HFFc6 (cell line): ENCODE measurements around the gene NDUFAF8. TPM values are rescaled to one million over a fixed set of nuclear protein-coding genes. Genes with fewer than 3 reads are reported as not detected.
A peak's percentile ranks its signal among the peaks of the same experiment; 100 is the strongest.

Experiments used
- DNase-seq: peaks from one replicate; pipeline ENCODE4 v3.0.0-alpha.2; 2018
- H3K27ac Mint-ChIP-seq: 2 replicates; pipeline ENCODE4 v1.8.0; 2020; ENCODE audit warnings: mild to moderate bottlenecking, mixed read lengths
- H3K27me3 Mint-ChIP-seq: 2 replicates; pipeline ENCODE4 v1.8.0; 2021; ENCODE audit warnings: mild to moderate bottlenecking, moderate library complexity, mixed read lengths; ENCODE audit not compliant: insufficient read depth
- H3K36me3 Mint-ChIP-seq: 2 replicates; pipeline ENCODE4 v1.8.0; 2021; ENCODE audit warnings: low read depth, mixed read lengths
- H3K4me1 Mint-ChIP-seq: 2 replicates; pipeline ENCODE4 v1.8.0; 2020; ENCODE audit warnings: low read depth, mixed read lengths
- H3K4me3 Mint-ChIP-seq: 2 replicates; pipeline ENCODE4 v1.8.0; 2020; ENCODE audit warnings: mild to moderate bottlenecking, moderate library complexity, mixed read lengths
- H3K9me3 Mint-ChIP-seq: 2 replicates; pipeline ENCODE4 v1.8.0; 2020; ENCODE audit warnings: mild to moderate bottlenecking, mixed read lengths
- total RNA-seq, 6 experiments: library from RNA; stranded (reverse); fragmentation: NEBNext Ultra II Directional; extraction: Animal tissue kit (Norgen Biotek cat#: 25700); gene quantifications; 2 replicates in 1 of 6; 3 replicates in 5 of 6; pipeline ENCODE4 v1.2.3, GENCODE V29; 2021
- TF ChIP-seq, protein P1 (sequence below): fragments of 200-600 bp; sonication (generic); IDR thresholded peaks from 2 replicates; pipeline ENCODE4 v1.5.0; 2021; ENCODE audit warnings: antibody characterized with exemption, mild to moderate bottlenecking

The NDUFAF8 gene
- total RNA-seq, 6 experiments from 2014 or later: 67.0 to 103 (median 87.9) TPM

- Mint-ChIP-seq H3K9me3 (no peaks in the 10 kb centered on the region), H3K27ac (no peak overlapping the region)
These were observed 48.8 kb downstream of the NDUFAF8 start for GRCh38 chr17:81287741-81288430.

GRCh38 chr17:81288715-81289114 lies 49.6 kb downstream of the NDUFAF8 start:
- H3K4me1 Mint-ChIP-seq: peaks cover 15% of the 10 kb centered on the region
- no peak overlapping the region for H3K27ac Mint-ChIP-seq
- H3K36me3 Mint-ChIP-seq: peaks cover 5% of the 10 kb centered on the region; the same call in 1 of the 2 replicates
- H3K9me3 Mint-ChIP-seq: no peaks in the 10 kb centered on the region
- no peak overlapping the region for H3K4me3 Mint-ChIP-seq
- no peaks in the 10 kb centered on the region; the same call in 1 of the 2 replicates for H3K27me3 Mint-ChIP-seq
- TF ChIP-seq, protein P1, sequence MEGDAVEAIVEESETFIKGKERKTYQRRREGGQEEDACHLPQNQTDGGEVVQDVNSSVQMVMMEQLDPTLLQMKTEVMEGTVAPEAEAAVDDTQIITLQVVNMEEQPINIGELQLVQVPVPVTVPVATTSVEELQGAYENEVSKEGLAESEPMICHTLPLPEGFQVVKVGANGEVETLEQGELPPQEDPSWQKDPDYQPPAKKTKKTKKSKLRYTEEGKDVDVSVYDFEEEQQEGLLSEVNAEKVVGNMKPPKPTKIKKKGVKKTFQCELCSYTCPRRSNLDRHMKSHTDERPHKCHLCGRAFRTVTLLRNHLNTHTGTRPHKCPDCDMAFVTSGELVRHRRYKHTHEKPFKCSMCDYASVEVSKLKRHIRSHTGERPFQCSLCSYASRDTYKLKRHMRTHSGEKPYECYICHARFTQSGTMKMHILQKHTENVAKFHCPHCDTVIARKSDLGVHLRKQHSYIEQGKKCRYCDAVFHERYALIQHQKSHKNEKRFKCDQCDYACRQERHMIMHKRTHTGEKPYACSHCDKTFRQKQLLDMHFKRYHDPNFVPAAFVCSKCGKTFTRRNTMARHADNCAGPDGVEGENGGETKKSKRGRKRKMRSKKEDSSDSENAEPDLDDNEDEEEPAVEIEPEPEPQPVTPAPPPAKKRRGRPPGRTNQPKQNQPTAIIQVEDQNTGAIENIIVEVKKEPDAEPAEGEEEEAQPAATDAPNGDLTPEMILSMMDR: no peak
- no peak for DNase-seq

More at GRCh38 chr17:81287741-81288430, 48.8 kb downstream of the NDUFAF8 start:
- Mint-ChIP-seq H3K4me1 (peaks cover 7% of the 10 kb centered on the region), H3K4me3 (no peak overlapping the region), H3K27me3 (no peaks in the 10 kb centered on the region; the same call in 1 of the 2 replicates), H3K36me3 (peaks cover 5% of the 10 kb centered on the region; the same call in 1 of the 2 replicates)
- TF ChIP-seq, protein P1: no peak
- no peak for DNase-seq

DNA sequence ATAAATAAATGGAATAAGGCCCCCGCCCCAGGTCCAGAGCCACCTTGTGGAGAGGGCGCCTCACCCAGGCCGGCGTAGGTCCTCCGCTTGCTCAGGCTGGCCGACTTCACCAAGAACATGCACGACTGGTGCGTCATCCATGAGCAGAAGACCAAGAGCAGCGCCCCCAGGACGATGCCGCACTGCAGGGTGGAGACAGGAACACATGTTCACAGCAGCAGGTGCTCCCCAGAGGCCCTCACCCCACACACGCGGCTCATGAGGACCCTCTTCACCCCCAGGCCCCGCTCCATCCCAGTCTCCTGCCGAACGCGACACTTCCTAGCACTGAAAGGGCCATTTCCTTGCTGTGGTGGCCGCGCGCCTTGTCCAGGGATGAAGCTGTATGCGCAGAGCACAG lies 50.5 kb downstream of the NDUFAF8 start:
- H3K27ac Mint-ChIP-seq: no peak overlapping the region
- no peak overlapping the region for H3K4me3 Mint-ChIP-seq

DNA sequence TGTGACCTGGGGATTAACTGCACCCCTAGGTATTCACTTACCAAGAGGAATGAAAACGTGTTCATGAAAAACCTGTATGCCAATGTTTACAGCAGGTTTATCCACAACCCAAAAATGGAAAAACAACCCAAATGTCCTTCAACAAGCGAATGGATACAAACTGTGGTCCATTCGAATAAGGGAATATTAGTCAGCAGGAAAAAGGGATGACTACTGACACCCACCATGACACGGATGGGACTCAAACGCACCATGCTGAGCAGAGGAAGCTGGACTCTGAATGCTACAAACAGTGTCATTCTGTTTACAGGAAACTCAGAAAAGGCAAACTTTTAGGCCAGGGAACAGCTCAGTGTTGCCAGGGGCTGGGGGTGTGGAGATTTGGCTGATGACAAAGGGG lies 51.1 kb downstream of the NDUFAF8 start:
- TF ChIP-seq, protein P1: no peak
- no peak for DNase-seq
- H3K36me3 Mint-ChIP-seq: peaks cover 5% of the 10 kb centered on the region
- no peaks in the 10 kb centered on the region for H3K9me3 Mint-ChIP-seq
- no peaks in the 10 kb centered on the region; the same call in 1 of the 2 replicates for H3K27me3 Mint-ChIP-seq
- no peak overlapping the region for H3K4me3 Mint-ChIP-seq
- H3K27ac Mint-ChIP-seq: no peak overlapping the region
- peaks cover 21% of the 10 kb centered on the region for H3K4me1 Mint-ChIP-seq

More for the DNA sequence above, 50.5 kb downstream of the NDUFAF8 start:
- peaks cover 24% of the 10 kb centered on the region for H3K4me1 Mint-ChIP-seq
- DNase-seq: no peak
- H3K36me3 Mint-ChIP-seq: peaks cover 5% of the 10 kb centered on the region
- H3K27me3 Mint-ChIP-seq: no peaks in the 10 kb centered on the region; the same call in 1 of the 2 replicates
- no peaks in the 10 kb centered on the region for H3K9me3 Mint-ChIP-seq
- TF ChIP-seq, protein P1: peak; percentile 35; the same call in 1 of the 2 replicates

Other genes starting within 250 kb of the NDUFAF8 start
- 10 to 100 TPM; 27.6 to 38.5 (median 31.5) TPM for gene CHMP6, start 247.5 kb upstream of the NDUFAF8 start, total RNA-seq
- 10 to 100 TPM; 30.8 to 47.4 (median 35.9) TPM for gene BAIAP2, start 204.2 kb upstream of the NDUFAF8 start, total RNA-seq
- not detected for gene PVALEF, start 73.8 kb upstream of the NDUFAF8 start, total RNA-seq
- under 1 TPM; 0.15 to 0.59 (median 0.38) TPM for gene AATK, start 73.1 kb upstream of the NDUFAF8 start, total RNA-seq
- 10 to 100 TPM in 4 of 6 experiments, 1 to 10 TPM in 2; 8.3 to 13.2 (median 10.7) TPM for gene CEP131, start 16.4 kb upstream of the NDUFAF8 start, total RNA-seq
- gene TEPSIN, start 263 bp upstream of the NDUFAF8 start, total RNA-seq: 10 to 100 TPM; 16.2 to 22.5 (median 19.0) TPM
- 10 to 100 TPM; 71.2 to 88.3 (median 72.2) TPM for gene SLC38A10, start 56.0 kb downstream of the NDUFAF8 start, total RNA-seq
- gene BAHCC1, start 156.1 kb downstream of the NDUFAF8 start, total RNA-seq: 1 to 10 TPM; 7.3 to 9.7 (median 8.3) TPM